K562 (cell line): ENCODE data around the gene GLMN. TPM values are rescaled to one million over a fixed set of nuclear protein-coding genes. Genes with fewer than 3 reads are reported as not detected.

ENCODE experiments used
- ATF7 ChIP-seq: fragments of 450-650 bp; IDR thresholded peaks from 2 replicates; pipeline ENCODE4 v1.7.1; 2014; ENCODE audit warnings: mild to moderate bottlenecking, moderate library complexity
- CBFA2T3 ChIP-seq: fragments of 450-650 bp; IDR thresholded peaks from 2 replicates; pipeline ENCODE4 v1.6.1; 2017
- CEBPZ ChIP-seq: fragments of 150-350 bp; IDR thresholded peaks from 2 replicates; pipeline ENCODE4 v1.6.1; 2014; ENCODE audit warnings: low read depth, mild to moderate bottlenecking, low read length, borderline replicate concordance
- E2F3 ChIP-seq: fragments of 250-450 bp; sonication (Bioruptor Pico); IDR thresholded peaks from 2 replicates; pipeline ENCODE4 v1.4.0; 2020; ENCODE audit warnings: mild to moderate bottlenecking
- HOMEZ ChIP-seq: fragments of 250-450 bp; sonication (Bioruptor Pico); IDR thresholded peaks from 2 replicates; pipeline ENCODE4 v1.4.0; 2020; ENCODE audit warnings: mild to moderate bottlenecking, moderate library complexity
- MAZ ChIP-seq, 2 experiments: fragments of 450-650 bp in 1 of 2; sonication (generic) in 1 of 2; formaldehyde crosslinking; IDR thresholded peaks in 1 of 2; conservative IDR thresholded peaks in 1 of 2; 2 replicates each; pipeline versions ENCODE4 v1.4.0 to v1.5.0; 2020; ENCODE audit warnings: mild to moderate bottlenecking in 1 of 2, missing genetic modification reagents in 1 of 2
- PURB ChIP-seq: sonication (generic); formaldehyde crosslinking; IDR thresholded peaks from 2 replicates; pipeline ENCODE4 v1.9.0; 2021; ENCODE audit warnings: low read depth, mild to moderate bottlenecking, missing genetic modification reagents
- RFX5 ChIP-seq: IDR thresholded peaks from 2 replicates; pipeline ENCODE4 v1.6.1; 2011; ENCODE audit warnings: low read depth, mild to moderate bottlenecking, improper control_type of control experiment, low read length
- SMARCA5 ChIP-seq: fragments of 450-650 bp; IDR thresholded peaks from 2 replicates; pipeline ENCODE4 v1.6.1; 2016
- SMARCE1 ChIP-seq: fragments of 450-650 bp; IDR thresholded peaks from 2 replicates; pipeline ENCODE4 v1.7.1; 2016; ENCODE audit warnings: mild to moderate bottlenecking
- TAF7 ChIP-seq: fragments of 450-650 bp; IDR thresholded peaks from 2 replicates; pipeline ENCODE4 v1.6.1; 2016; ENCODE audit warnings: missing genetic modification characterization, missing compliant biosample characterization
- TCF7 ChIP-seq: sonication (generic); IDR thresholded peaks from 2 replicates; pipeline ENCODE4 v1.6.1; 2016; ENCODE audit warnings: antibody characterized with exemption, borderline replicate concordance
- TRIM28 ChIP-seq: fragments of 450-650 bp; IDR thresholded peaks from 2 replicates; pipeline ENCODE4 v1.6.1; 2017
- ZBTB9 ChIP-seq: fragments of 450-650 bp; formaldehyde crosslinking; IDR thresholded peaks from 2 replicates; pipeline ENCODE4 v1.4.0; 2020; ENCODE audit warnings: mild to moderate bottlenecking, moderate library complexity
- ZNF778 ChIP-seq: fragments of 450-650 bp; formaldehyde crosslinking; IDR thresholded peaks from 2 replicates; pipeline ENCODE4 v1.4.0; 2020; ENCODE audit warnings: mild to moderate bottlenecking, moderate library complexity
- polyA plus RNA-seq, 8 experiments: library from polyadenylated mRNA; depleted of rRNA in 4 of 8; stranded (reverse) in 5 of 8; unstranded in 3 of 8; fragments of >200 nt; fragmentation: Nextera tagmentation in 2 of 8; fragmentation: Illumina TruSeq in 1 of 8; extraction: Ambion mirVana in 2 of 8; extraction: Trizol in 1 of 8; gene quantifications; 2 replicates each; pipeline versions ENCODE4 v1.2.1 to v1.2.3, GENCODE V29; 2011 to 2014; ENCODE audit warnings: inconsistent platforms in 1 of 8, missing spikeins in 1 of 8
- total RNA-seq, 7 experiments: library from RNA; depleted of rRNA in 6 of 7; stranded (reverse); fragments of >200 nt in 6 of 7; fragmentation: Illumina TruSeq in 2 of 7; extraction: Trizol in 2 of 7; gene quantifications; 2 replicates each; pipeline versions ENCODE4 v1.2.1 to v1.2.3, GENCODE V29; 2011 to 2021; ENCODE audit warnings: low replicate concordance in 1 of 7
- TF ChIP-seq, protein P1 (sequence below): sonication (generic); formaldehyde crosslinking; IDR thresholded peaks from 2 replicates; pipeline ENCODE4 v1.8.0; 2022; ENCODE audit warnings: missing genetic modification reagents, mild to moderate bottlenecking, borderline replicate concordance

GLMN gene
- total and polyA plus RNA-seq, 9 of the 15 experiments (the other 6 are each of a cell fraction or from before 2014, with no cell fraction given), result 13.0 to 24.8 (median 19.0) TPM

- TF ChIP-seq, protein P1, sequence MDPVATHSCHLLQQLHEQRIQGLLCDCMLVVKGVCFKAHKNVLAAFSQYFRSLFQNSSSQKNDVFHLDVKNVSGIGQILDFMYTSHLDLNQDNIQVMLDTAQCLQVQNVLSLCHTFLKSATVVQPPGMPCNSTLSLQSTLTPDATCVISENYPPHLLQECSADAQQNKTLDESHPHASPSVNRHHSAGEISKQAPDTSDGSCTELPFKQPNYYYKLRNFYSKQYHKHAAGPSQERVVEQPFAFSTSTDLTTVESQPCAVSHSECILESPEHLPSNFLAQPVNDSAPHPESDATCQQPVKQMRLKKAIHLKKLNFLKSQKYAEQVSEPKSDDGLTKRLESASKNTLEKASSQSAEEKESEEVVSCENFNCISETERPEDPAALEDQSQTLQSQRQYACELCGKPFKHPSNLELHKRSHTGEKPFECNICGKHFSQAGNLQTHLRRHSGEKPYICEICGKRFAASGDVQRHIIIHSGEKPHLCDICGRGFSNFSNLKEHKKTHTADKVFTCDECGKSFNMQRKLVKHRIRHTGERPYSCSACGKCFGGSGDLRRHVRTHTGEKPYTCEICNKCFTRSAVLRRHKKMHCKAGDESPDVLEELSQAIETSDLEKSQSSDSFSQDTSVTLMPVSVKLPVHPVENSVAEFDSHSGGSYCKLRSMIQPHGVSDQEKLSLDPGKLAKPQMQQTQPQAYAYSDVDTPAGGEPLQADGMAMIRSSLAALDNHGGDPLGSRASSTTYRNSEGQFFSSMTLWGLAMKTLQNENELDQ (CRISPR knock-in tag), result no peak
- TF ChIP-seq CEBPZ (no peak), RFX5 (no peak), CBFA2T3 (no peak), HOMEZ (no peak), SMARCE1 (no peak), E2F3 (peak; percentile 29; the same call in 1 of the 2 replicates), PURB (CRISPR knock-in tag) (no peak), ATF7 (peak; percentile 61; the same call in 1 of the 2 replicates), ZNF778 (CRISPR knock-in tag) (no peak), TAF7 (tag) (peak; percentile 51), ZBTB9 (CRISPR knock-in tag) (peak; percentile 11; the same call in 1 of the 2 replicates), MAZ (CRISPR knock-in tag; conservative IDR thresholded peaks at IDR 0.05 in 1 of 2, IDR thresholded peaks at IDR 0.05 in 1 of 2) (peak; percentile 76 to 87), SMARCA5 (no peak), TCF7 (peak; percentile 21; the same call in 1 of the 2 replicates), TRIM28 (no peak)
Observed at GRCh38 chr1:92298573-92299476, at the start of gene GLMN, which contains the start of gene RPAP2 (continued).
